Mononuclear cell (primary cell): ENCODE results near the gene CACNA2D3. TPM values are rescaled to one million over a fixed set of nuclear protein-coding genes. Genes with fewer than 3 reads are reported as not detected.

ENCODE experiments used
- H3K27me3 ChIP-seq: 2 replicates; pipeline ENCODE4 v1.6.0; 2011; ENCODE audit warnings: low read length, control low read depth; ENCODE audit not compliant: insufficient read depth
- H3K4me1 ChIP-seq: 2 replicates; pipeline ENCODE4 v1.5.1; 2011; ENCODE audit warnings: mild to moderate bottlenecking, low read length, control low read depth; ENCODE audit not compliant: insufficient read depth
- H3K4me3 ChIP-seq: 2 replicates; pipeline ENCODE4 v1.5.1; 2011; ENCODE audit warnings: mild to moderate bottlenecking, low read length, moderate library complexity
- H3K9me3 ChIP-seq: 2 replicates; pipeline ENCODE4 v1.5.1; 2011; ENCODE audit warnings: low read depth, mild to moderate bottlenecking, control low read depth, low read length
- total RNA-seq: library from RNA; depleted of rRNA; stranded (reverse); fragments of >200 nt; gene quantifications from one replicate; pipeline ENCODE4 v1.2.3, GENCODE V29; 2012

The CACNA2D3 gene
- total RNA-seq, 1 donor = 2.0 TPM

DNA sequence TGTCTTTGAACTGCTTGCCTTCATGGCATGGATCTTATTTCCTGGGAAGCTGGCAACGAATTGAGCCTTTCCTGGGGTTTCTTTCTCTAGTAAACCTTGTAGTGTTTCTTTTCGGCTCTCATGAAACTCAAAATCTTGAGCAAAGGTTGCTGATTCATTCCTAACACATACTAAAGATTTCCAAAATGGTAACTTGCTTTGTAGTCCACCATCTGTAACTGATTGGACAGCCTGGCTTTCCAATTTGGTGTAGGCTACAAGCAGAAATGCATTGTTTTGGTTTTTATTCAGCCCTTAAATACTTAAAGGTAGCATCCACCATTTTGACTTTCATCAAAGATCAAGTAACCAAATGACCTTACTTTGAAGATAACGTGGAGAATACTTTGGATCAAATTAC, 767.4 kb downstream of the CACNA2D3 start:
- Histone ChIP-seq H3K27me3 (no peaks in the 10 kb centered on the region), H3K4me3 (no peak overlapping the region), H3K9me3 (no peaks in the 10 kb centered on the region), H3K4me1 (no peaks in the 10 kb centered on the region)

DNA sequence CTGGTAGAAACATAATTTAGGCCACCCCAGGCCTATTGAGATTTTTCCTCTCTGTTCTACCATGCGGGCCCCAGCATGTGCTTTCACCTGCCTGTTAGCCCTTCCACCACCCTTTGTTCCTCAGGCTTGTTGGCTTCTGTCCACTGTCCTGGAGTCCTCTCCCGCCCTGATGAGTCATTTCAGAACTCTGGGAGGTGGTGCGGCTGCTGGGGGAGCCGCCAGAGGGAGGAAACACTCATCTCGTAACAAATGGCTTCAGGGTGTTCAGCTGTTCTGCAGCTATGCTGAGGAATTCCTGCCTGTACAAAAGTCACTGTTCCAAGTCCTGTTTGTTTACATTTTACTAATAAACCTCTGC, 769.2 kb downstream of the CACNA2D3 start:
- H3K27me3 ChIP-seq = no peaks in the 10 kb centered on the region
- H3K9me3 ChIP-seq = no peaks in the 10 kb centered on the region
- no peaks in the 10 kb centered on the region for H3K4me1 ChIP-seq
- no peak overlapping the region for H3K4me3 ChIP-seq

DNA sequence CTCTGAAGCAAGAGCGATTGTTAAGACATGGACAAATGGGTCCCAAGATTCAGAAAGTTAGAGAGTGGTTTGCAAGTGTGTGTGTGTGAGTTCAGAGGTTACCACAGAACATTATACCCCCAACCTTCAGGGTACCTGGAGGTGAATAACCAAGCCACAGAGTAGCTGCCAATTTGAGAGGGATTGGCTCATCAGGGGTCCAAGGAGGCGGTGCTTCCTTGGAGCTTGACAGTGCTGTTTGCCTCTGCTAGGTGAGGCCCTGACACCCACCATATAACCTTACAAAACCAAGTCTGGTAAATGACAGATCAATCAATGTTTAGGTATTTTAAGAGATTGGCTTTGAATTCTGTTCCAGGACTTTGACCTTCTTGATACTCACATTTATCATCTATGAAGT, 769.8 kb downstream of the CACNA2D3 start:
- Histone ChIP-seq H3K4me1 (no peaks in the 10 kb centered on the region), H3K4me3 (no peak overlapping the region), H3K9me3 (no peaks in the 10 kb centered on the region), H3K27me3 (no peaks in the 10 kb centered on the region)

DNA sequence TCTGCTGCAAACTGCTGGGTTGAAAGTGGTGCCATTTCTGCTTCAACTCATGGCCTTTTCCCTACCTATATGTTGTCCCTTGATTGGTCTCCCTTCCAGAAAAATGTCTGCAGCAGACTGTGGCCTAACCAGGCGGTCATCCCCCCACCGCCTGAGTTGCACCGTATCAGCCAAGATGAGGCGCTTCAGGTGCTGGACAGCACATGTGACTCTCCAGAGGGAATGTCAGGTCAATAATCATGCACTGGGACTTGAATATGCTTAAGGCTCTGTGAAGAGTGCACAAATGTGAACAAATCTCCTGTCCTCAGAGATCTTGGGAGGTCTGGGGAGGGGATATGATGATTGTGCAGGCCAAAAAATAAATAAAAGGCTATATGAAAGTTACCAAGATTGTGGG, 773.3 kb downstream of the CACNA2D3 start:
- Histone ChIP-seq H3K4me1 (no peaks in the 10 kb centered on the region), H3K27me3 (no peaks in the 10 kb centered on the region), H3K4me3 (no peak overlapping the region), H3K9me3 (no peaks in the 10 kb centered on the region)

DNA sequence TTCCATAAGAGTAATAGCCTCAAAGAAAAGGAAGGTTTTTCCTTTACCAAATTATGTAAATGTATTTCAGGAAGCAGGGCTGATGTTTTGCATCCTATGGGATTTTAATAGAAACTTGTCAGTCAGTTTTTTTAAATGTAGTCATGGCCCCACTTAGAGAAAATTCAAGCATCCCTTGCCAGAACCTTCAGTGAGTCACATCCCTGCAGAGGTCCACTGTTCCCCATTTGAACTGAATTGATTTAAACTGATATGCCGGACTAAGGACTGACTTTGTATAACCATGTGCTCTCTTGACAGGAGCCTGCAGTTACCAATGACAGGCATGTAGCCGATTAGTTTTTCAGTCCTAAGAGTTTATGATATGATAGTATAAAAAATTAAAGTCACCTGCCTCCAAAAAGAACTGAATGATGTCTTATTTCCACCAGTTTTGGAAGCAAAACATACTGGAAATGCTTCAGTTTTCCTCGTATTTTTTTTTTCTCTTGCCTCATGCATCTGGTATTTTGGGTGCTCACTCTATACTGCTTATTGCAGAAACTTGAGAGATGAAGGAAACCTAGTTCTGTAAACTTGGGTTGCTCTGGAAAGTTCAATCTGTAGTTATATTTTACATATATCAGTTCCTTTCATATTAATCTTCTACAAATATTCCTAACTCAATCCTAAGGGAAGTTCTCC, 774.8 kb downstream of the CACNA2D3 start:
- no peaks in the 10 kb centered on the region for H3K9me3 ChIP-seq
- no peaks in the 10 kb centered on the region for H3K27me3 ChIP-seq
- H3K4me3 ChIP-seq = no peak overlapping the region
- H3K4me1 ChIP-seq = no peaks in the 10 kb centered on the region

DNA sequence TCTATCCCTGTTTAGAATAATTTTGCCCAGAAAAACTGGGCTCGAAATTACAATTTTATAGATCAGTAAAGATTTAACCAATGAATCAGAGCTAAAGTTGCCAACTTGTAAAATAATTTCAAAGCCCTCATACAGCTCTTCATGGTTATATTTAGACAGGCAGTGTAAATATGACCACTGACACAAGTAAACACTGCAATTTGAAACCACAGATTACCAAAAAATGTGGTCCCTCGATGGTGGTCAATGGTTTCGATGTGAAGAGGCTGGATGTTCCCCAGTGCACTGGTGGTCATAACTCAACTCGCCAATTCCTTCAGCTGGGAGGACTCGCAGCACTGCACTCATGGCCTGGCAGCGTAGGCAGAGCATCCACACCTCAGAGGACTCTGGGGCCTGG, 776.9 kb downstream of the CACNA2D3 start:
- no peaks in the 10 kb centered on the region for H3K4me1 ChIP-seq
- H3K4me3 ChIP-seq = no peak overlapping the region
- H3K27me3 ChIP-seq = no peaks in the 10 kb centered on the region
- no peaks in the 10 kb centered on the region for H3K9me3 ChIP-seq

DNA sequence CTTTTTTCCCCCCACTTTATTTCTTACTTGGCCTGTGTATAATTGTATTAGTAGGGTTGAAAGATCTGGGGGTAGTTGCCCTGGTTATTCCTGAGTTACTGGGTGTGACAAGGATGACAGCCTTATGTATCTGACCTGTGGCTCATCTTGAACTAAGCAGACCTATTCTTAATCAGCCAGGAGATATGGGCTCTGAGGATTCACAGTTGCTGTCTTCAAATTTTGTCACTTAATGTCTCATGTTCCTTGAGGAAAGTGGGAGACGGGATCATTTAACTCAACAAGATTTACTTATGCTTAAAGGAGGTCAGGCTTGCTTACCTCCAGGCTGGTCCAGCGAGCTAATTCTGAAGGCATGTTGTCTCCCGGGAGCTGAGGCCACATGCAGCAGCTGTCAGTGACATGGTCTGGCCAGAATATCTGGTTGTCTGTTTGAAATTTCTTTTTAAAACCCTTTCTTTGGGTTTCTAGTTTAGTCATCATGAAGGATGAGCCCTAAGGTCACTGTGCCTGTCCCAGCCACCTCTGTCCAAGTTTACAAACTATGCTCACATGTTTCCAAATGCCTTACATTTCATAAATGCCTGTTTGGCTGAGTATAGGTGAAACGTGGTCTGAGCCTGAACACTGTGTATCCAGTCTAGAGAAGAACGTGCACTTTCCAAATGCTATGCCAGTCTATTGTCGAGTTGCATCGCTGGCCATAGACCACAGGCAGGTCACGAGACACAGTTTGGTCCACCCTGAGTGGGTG, 778.7 kb downstream of the CACNA2D3 start:
- no peak overlapping the region for H3K4me3 ChIP-seq
- no peaks in the 10 kb centered on the region for H3K9me3 ChIP-seq
- H3K4me1 ChIP-seq = no peaks in the 10 kb centered on the region
- no peaks in the 10 kb centered on the region for H3K27me3 ChIP-seq

DNA sequence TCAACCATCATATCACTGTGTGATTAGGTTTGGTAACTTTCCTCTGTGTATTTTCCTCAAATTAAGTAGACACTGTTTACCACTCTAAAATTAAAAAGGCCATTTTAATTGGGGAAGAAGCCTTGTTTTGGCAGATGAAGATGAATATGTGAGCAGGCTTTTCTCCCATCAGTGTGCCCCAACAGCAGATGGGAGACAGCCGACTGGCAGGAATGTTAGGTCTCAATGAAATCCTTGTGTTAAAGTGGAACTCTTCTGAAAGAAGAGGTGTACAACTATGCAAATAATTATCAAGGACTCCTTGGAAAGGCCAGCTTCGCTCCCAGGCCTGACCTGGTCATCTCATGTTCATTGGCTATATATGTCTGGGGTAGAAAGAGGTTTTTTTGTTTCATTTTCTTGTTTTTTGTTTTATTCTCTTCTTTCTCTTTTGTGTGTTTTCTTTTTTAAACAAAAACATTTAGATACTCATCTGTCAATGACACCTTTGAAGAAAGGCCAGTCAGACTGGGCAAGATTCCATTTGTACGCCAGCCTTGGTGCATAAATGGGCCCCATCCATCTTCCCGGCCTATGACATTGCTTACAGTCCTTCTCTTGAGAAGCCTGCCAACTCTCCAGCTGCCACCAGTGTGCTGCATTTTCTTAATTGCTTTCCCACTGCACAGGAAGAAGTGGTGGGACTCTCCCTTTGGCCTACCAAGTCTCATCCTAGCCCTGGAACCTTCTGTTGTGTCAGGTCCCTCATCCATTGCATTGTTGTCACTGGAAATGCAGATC, 779.7 kb downstream of the CACNA2D3 start:
- H3K4me3 ChIP-seq = no peak overlapping the region
- H3K4me1 ChIP-seq = no peaks in the 10 kb centered on the region
- H3K27me3 ChIP-seq = no peaks in the 10 kb centered on the region
- no peaks in the 10 kb centered on the region for H3K9me3 ChIP-seq

DNA sequence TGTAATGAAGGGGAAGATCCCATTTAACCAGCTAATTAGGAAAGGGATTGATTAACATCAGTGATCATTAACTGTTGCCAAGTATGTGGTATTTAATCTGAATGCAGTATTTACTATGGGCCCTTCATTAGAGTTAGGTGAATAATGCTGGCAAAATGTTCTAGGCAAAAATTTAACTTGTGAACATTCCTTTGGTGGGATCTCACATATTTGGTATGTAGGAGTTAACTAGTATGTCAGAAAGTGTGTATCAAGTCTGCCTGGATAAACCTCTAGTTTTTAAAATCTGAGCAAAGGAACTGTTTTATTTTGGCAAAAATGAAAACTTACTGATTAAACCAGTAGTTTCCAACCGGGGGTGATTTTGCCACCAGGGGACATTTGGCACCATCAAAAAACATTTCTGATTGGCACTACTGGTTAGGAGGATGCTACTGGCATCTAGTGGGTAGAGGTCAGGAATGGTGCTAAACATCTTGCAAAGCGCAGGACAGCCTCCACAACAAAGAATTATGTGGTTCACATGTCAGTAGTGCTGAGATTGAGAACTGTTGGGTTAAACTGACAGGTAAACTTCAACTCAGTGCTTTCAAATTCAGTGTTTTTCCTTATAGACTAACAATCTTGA, 783.0 kb downstream of the CACNA2D3 start:
- H3K4me1 ChIP-seq = no peaks in the 10 kb centered on the region
- H3K4me3 ChIP-seq = no peak overlapping the region
- H3K9me3 ChIP-seq = no peaks in the 10 kb centered on the region
- H3K27me3 ChIP-seq = no peaks in the 10 kb centered on the region

DNA sequence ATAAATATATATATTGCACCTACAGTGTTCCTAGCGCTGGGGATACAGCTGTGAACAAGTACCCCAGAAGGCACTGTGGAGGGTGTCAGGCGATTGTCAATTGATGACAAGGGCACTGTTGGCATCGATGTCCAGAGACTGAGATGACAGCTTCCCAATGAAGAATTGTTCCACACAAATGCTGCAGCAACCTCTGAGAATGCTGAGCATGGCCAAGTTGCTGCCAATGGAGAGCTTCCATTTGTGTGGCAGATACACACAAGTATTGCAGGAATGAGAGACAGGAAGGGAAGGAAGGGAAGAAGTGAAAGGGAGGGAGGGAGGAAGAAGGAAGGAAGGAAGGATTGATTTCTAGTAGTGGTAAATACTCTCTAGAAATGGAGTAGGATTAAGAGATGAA, 783.6 kb downstream of the CACNA2D3 start:
- H3K4me3 ChIP-seq = no peak overlapping the region
- H3K4me1 ChIP-seq = no peaks in the 10 kb centered on the region
- no peaks in the 10 kb centered on the region for H3K27me3 ChIP-seq
- H3K9me3 ChIP-seq = no peaks in the 10 kb centered on the region

DNA sequence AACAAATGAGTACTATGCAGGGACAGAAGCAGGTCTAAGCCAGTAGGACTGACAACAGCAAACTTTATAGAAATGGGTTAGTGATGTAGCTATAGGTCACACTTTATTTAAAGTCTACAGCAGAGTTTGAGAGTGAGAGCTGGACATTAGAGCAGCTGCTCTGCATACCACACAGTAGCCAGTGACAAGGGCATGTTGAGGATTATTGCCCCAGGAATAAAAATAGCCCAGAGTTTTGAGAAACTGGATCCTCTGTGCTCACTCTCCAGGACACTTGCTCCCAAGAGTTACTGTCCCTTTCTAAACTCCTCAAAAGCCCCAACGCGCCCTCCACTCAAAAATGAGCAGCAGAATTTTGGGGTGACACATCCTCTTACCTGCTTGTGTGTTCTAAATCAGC, 784.4 kb downstream of the CACNA2D3 start:
- Histone ChIP-seq H3K9me3 (no peaks in the 10 kb centered on the region), H3K4me1 (no peaks in the 10 kb centered on the region), H3K27me3 (no peaks in the 10 kb centered on the region), H3K4me3 (no peak overlapping the region)

DNA sequence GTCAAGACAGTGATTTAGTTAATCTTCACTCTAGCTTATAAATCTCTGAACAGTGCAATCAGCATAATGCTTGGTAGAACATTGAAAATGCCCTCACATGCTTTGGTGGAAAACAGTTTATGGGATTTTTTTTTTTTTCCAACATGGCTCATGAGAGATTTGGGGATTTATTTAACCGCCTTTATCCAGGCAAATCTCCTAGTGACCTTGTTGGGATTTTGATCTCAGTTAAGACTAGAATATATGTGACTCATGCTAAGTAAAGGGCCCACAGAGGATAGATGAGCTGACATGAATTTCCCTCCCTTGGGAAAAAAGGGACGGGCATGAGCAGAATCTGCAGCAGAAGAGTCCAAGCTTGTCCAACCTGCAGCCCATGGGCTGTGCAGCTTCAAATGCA, 786.8 kb downstream of the CACNA2D3 start:
- Histone ChIP-seq H3K4me3 (no peak overlapping the region), H3K4me1 (no peaks in the 10 kb centered on the region), H3K27me3 (no peaks in the 10 kb centered on the region), H3K9me3 (no peaks in the 10 kb centered on the region)

DNA sequence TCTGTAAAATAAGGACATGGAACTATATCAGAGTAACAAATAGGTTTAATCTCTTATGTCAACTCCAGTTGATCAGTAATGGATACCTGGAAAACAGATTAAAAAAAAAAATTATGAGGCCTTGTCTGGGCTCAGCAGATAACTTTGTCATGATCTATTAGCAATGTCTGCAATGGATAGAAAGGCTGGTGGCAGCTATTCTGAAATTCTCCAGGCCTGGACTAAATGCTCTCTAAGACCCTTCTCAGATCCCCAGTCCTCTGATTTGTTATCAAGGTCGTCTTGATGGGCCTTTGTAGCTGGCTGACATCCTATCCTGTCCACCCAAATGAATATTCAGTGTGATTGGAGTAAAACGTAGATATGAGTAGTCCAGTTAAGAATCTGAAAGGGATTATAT, 791.8 kb downstream of the CACNA2D3 start:
- no peak overlapping the region for H3K4me3 ChIP-seq
- H3K27me3 ChIP-seq = no peaks in the 10 kb centered on the region
- H3K4me1 ChIP-seq = no peaks in the 10 kb centered on the region
- no peaks in the 10 kb centered on the region for H3K9me3 ChIP-seq

DNA sequence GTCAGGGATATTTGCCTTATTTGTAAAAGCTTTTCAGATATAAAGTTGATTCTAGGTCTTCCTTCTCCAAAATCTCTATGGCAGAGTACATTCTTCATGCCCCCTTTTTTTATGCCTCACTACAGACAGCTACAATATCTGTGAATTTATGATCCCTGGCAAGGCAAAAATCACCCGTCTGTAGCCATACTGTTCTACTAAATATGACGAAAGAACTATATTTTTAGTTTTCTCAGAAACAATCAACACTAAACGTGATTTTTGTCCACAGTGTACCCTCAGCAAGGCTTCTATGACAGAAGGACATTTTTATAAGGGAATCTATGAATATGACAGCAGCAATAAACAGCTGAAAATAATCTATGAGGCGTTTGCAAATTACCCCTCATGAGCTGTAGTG, 792.8 kb downstream of the CACNA2D3 start:
- no peaks in the 10 kb centered on the region for H3K27me3 ChIP-seq
- no peak overlapping the region for H3K4me3 ChIP-seq
- H3K9me3 ChIP-seq = no peaks in the 10 kb centered on the region
- H3K4me1 ChIP-seq = no peaks in the 10 kb centered on the region

DNA sequence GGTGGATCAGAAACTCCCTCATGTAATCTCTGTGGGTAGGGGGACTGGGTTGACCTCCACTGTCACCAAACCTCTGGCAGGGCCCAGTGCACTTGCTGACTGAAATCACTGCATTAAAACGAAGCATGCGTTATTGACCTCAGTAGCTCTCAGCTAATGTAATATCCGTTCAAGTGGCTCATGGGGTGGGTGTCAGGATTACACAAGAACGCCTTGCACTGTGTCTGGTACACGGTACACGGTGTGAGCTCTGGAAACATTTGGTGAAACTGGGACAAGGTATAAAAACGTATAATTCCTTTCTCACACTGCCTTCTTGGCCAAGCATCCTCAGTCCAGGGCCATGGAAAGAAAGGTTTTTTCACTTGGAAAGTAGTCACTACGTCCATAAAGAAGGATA, 793.6 kb downstream of the CACNA2D3 start:
- H3K9me3 ChIP-seq = no peaks in the 10 kb centered on the region
- no peaks in the 10 kb centered on the region for H3K4me1 ChIP-seq
- H3K27me3 ChIP-seq = no peaks in the 10 kb centered on the region
- no peak overlapping the region for H3K4me3 ChIP-seq
